NCI-H748 (cell line): ENCODE data around the gene PSRC1.
A peak's percentile ranks its signal among the peaks of the same experiment; 100 is the strongest.

Experiments
- DNase-seq: peaks from one replicate; lab custom pipeline; 2025; ENCODE audit not compliant: unreplicated experiment; lab: John Stamatoyannopoulos, UW

Gene PSRC1

GRCh38 chr1:109272831-109273547 is 10.0 kb downstream of the PSRC1 start:
- no peak for DNase-seq

GRCh38 chr1:109272021-109272799 is 10.7 kb downstream of the PSRC1 start:
- no peak for DNase-seq

- no peak for DNase-seq
These were observed 11.5 kb downstream of the PSRC1 start for GRCh38 chr1:109271458-109271857.

- DNase-seq: no peak
These were observed 12.2 kb downstream of the PSRC1 start for GRCh38 chr1:109270623-109271317.

- no peak for DNase-seq
These were observed 12.8 kb downstream of the PSRC1 start for GRCh38 chr1:109269981-109270622.

GRCh38 chr1:109269212-109269980 is 13.5 kb downstream of the PSRC1 start:
- DNase-seq: no peak

- no peak for DNase-seq
These were observed 14.3 kb downstream of the PSRC1 start for GRCh38 chr1:109268431-109269211.

- no peak for DNase-seq
These were observed 15.1 kb downstream of the PSRC1 start for GRCh38 chr1:109267743-109268300.

GRCh38 chr1:109266965-109267364 is 16.0 kb downstream of the PSRC1 start:
- no peak for DNase-seq

- no peak for DNase-seq
These were observed 17.1 kb downstream of the PSRC1 start for GRCh38 chr1:109265741-109266330.

GRCh38 chr1:109265016-109265415 is 17.9 kb downstream of the PSRC1 start:
- DNase-seq: no peak

- DNase-seq: no peak
These were observed 18.6 kb downstream of the PSRC1 start for GRCh38 chr1:109264379-109264755.

GRCh38 chr1:109263597-109264378 is 19.2 kb downstream of the PSRC1 start:
- DNase-seq: peak; percentile 84

GRCh38 chr1:109263234-109263596 is 19.7 kb downstream of the PSRC1 start:
- peak; percentile 64 for DNase-seq

- no peak for DNase-seq
These were observed 20.5 kb downstream of the PSRC1 start for GRCh38 chr1:109262231-109263055.

- no peak for DNase-seq
These were observed 21.4 kb downstream of the PSRC1 start for GRCh38 chr1:109261578-109261977.

GRCh38 chr1:109261006-109261405 is 21.9 kb downstream of the PSRC1 start:
- DNase-seq: no peak
